Left lung (tissue), 10 donors: ENCODE data around the gene HSD17B8. TPM values are rescaled to one million over a fixed set of nuclear protein-coding genes. Genes with fewer than 3 reads are reported as not detected.

Source experiments
- ATAC-seq: fragments of 200-7000 bp; cut with Tn5 transposase; one replicate; pipeline ENCODE4 v1.9.1; 2020; ENCODE audit warnings: moderate library complexity
- DNase-seq, 4 donors: peaks; one replicate each; pipeline ENCODE4 v3.0.0-alpha.2; 2013 to 2020
- H3K27ac ChIP-seq, 2 donors: fragments of 200-600 bp; sonication (generic) in 1 of 2; one replicate each; pipeline versions ENCODE4 v1.5.0 to v1.8.0; 2020 to 2021
- H3K27me3 ChIP-seq, 2 donors: fragments of 200-600 bp; sonication (generic) in 1 of 2; one replicate each; pipeline versions ENCODE4 v1.5.0 to v1.8.0; 2020 to 2021
- H3K36me3 ChIP-seq, 2 donors: fragments of 200-600 bp; sonication (generic) in 1 of 2; one replicate each; pipeline versions ENCODE4 v1.5.0 to v1.8.0; 2020 to 2021
- H3K4me1 ChIP-seq, 2 donors: fragments of 200-600 bp; one replicate each; pipeline ENCODE4 v1.8.0; 2021
- H3K4me3 ChIP-seq, 2 donors: fragments of 200-600 bp; sonication (generic) in 1 of 2; one replicate each; pipeline versions ENCODE4 v1.5.0 to v1.8.0; 2020 to 2021; ENCODE audit warnings: mild to moderate bottlenecking in 1 of 2
- H3K9me3 ChIP-seq, 2 donors: fragments of 200-600 bp; sonication (generic) in 1 of 2; one replicate each; pipeline versions ENCODE4 v1.5.0 to v1.8.0; 2020 to 2021
- CTCF ChIP-seq, 2 donors: fragments of 200-600 bp; sonication (generic) in 1 of 2; IDR thresholded peaks; one replicate each; pipeline versions ENCODE4 v1.5.0 to v1.8.0; 2021; ENCODE audit warnings: antibody characterized with exemption in 2 of 2
- intact Hi-C, 2 donors: fragments of 100-400 bp; cut with DNase I; formaldehyde crosslinking; loops; one replicate each; pipeline versions ENCODE4 v1.11.2 to v1.14.2; 2022
- polyA plus RNA-seq, 6 donors: library from polyadenylated mRNA; unstranded; fragments of 120-200 nt; gene quantifications; one replicate each; pipeline ENCODE4 v1.2.1, GENCODE V29; 2013; ENCODE audit not compliant: insufficient read length in 6 of 6
- total RNA-seq, 2 donors: library from RNA; stranded (reverse); fragmentation: NEBNext Ultra II Directional; extraction: Animal tissue kit (Norgen Biotek cat#: 25700); gene quantifications; one replicate each; pipeline ENCODE4 v1.2.1, GENCODE V29; 2021
- donor health status: DM: no; HTN: yes; CAD: no.
- donor health status: DM: no; HTN: no; CAD: no.

The HSD17B8 gene
- total and polyA plus RNA-seq, 8 donors = 13.5 to 27.0 (median 20.8) TPM

- H3K4me1 ChIP-seq = peaks cover 10 to 20% of the 10 kb centered on the region in 2 donors
- intact Hi-C loops = no loop called here
- no peak overlapping the region for H3K4me3 ChIP-seq
- H3K9me3 ChIP-seq = no peaks in the 10 kb centered on the region
- H3K27me3 ChIP-seq = peaks cover 24 to 50% of the 10 kb centered on the region in 2 donors
- H3K27ac ChIP-seq = no peak overlapping the region
- no peak for TF ChIP-seq CTCF (IDR thresholded peaks at IDR 0.05)
- ATAC-seq (no peak), DNase-seq (peak in 1 of 4 donors; percentile 65)
- peaks cover 0 to 27% of the 10 kb centered on the region in 2 donors for H3K36me3 ChIP-seq
Observed at GRCh38 chr6:33191383-33192104, 12.9 kb upstream of the HSD17B8 start.

GRCh38 chr6:33192105-33192646 lies 12.3 kb upstream of the HSD17B8 start, which contains the start of gene COL11A2:
Gene COL11A2 (minus strand): TSS chr6:33192467. CDS start chr6:33192240, 227 bp downstream.
- Histone ChIP-seq H3K4me3 (peak within 1 kb of the TSS; percentile 7 to 11), H3K27ac (no peak within 1 kb of the TSS), H3K4me1 (peaks cover 10 to 21% of the 10 kb centered on the region in 2 donors), H3K9me3 (no peaks in the 10 kb centered on the region), H3K27me3 (peaks cover 24 to 50% of the 10 kb centered on the region in 2 donors), H3K36me3 (peaks cover 0 to 34% of the 10 kb centered on the region in 2 donors)
- ATAC-seq (peak; percentile 10), DNase-seq (peak in 1 of 4 donors; percentile 74)
- intact Hi-C loops = no loop called here
- no peak for TF ChIP-seq CTCF (IDR thresholded peaks at IDR 0.05)

GRCh38 chr6:33192671-33193602 lies 11.5 kb upstream of the HSD17B8 start:
- intact Hi-C loops = no loop called here
- ATAC-seq (peak; percentile 10), DNase-seq (peak in 2 of 4 donors; percentile 26 to 79)
- Histone ChIP-seq H3K4me3 (peak overlapping the region; percentile 7 to 11), H3K27ac (no peak overlapping the region), H3K27me3 (peaks cover 24 to 50% of the 10 kb centered on the region in 2 donors), H3K36me3 (peaks cover 0 to 39% of the 10 kb centered on the region in 2 donors), H3K4me1 (peaks cover 14 to 28% of the 10 kb centered on the region in 2 donors), H3K9me3 (no peaks in the 10 kb centered on the region)
- no peak for TF ChIP-seq CTCF (IDR thresholded peaks at IDR 0.05)

- Histone ChIP-seq H3K4me1 (peaks cover 20 to 35% of the 10 kb centered on the region in 2 donors), H3K27ac (no peak overlapping the region)
Observed at GRCh38 chr6:33193619-33194018, 10.8 kb upstream of the HSD17B8 start.

More at GRCh38 chr6:33193619-33194018, 10.8 kb upstream of the HSD17B8 start:
- peaks cover 0 to 39% of the 10 kb centered on the region in 2 donors for H3K36me3 ChIP-seq
- peaks cover 24 to 50% of the 10 kb centered on the region in 2 donors for H3K27me3 ChIP-seq
- H3K9me3 ChIP-seq = no peaks in the 10 kb centered on the region
- ATAC-seq (no peak), DNase-seq (peak in 1 of 4 donors; percentile 41)
- intact Hi-C loops = no loop called here
- H3K4me3 ChIP-seq = no peak overlapping the region
- no peak for TF ChIP-seq CTCF (IDR thresholded peaks at IDR 0.05)
